Tibial nerve (tissue), 3 donors: ENCODE results near the gene COL6A3.

Source experiments
- POLR2A ChIP-seq, 2 donors: fragments of 450-650 bp; IDR thresholded peaks; one replicate each; pipeline ENCODE4 v1.6.1; 2017; ENCODE audit warnings: antibody characterized with exemption in 2 of 2, mild to moderate bottlenecking in 2 of 2, moderate library complexity in 2 of 2
- TF ChIP-seq, protein P1 (sequence below), 5 experiments: fragments of 200-600 bp in 3 of 5; fragments of 450-650 bp in 2 of 5; sonication (generic) in 3 of 5; IDR thresholded peaks; one replicate each; pipeline ENCODE4 v1.5.1; 2016 to 2019; ENCODE audit warnings: antibody characterized with exemption in 5 of 5, mild to moderate bottlenecking in 3 of 5, moderate library complexity in 2 of 5

DNA sequence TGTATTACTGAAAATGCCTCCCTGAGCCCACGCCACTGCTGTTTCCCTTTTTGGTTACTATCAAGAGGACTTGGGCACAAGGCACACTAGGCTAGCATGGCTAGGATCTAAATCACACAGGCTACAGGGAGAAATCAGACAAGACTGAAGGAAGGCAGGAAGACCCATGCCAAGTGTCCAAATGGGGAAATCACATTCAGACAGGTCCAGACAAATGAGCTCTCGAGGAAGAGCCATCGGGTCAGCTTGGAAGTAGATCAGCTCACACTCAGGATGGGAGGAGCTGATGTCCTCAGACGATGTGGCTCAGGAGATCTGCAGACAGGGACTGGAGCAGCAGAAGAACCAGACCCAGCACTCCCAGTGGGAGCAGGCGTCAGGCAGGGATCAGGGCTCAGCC lies 113.2 kb downstream of the COL6A3 start:
- TF ChIP-seq, protein P1, sequence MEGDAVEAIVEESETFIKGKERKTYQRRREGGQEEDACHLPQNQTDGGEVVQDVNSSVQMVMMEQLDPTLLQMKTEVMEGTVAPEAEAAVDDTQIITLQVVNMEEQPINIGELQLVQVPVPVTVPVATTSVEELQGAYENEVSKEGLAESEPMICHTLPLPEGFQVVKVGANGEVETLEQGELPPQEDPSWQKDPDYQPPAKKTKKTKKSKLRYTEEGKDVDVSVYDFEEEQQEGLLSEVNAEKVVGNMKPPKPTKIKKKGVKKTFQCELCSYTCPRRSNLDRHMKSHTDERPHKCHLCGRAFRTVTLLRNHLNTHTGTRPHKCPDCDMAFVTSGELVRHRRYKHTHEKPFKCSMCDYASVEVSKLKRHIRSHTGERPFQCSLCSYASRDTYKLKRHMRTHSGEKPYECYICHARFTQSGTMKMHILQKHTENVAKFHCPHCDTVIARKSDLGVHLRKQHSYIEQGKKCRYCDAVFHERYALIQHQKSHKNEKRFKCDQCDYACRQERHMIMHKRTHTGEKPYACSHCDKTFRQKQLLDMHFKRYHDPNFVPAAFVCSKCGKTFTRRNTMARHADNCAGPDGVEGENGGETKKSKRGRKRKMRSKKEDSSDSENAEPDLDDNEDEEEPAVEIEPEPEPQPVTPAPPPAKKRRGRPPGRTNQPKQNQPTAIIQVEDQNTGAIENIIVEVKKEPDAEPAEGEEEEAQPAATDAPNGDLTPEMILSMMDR (IDR thresholded peaks at IDR 0.05) = no peak
- TF ChIP-seq POLR2A (IDR thresholded peaks at IDR 0.05) = no peak
